Left kidney (tissue), 2 donors: ENCODE results near the gene NFYC. TPM values are rescaled to one million over a fixed set of nuclear protein-coding genes. Genes with fewer than 3 reads are reported as not detected.

Source experiments
- DNase-seq: peaks from one replicate; pipeline ENCODE4 v3.0.0-alpha.2; 2013
- polyA plus RNA-seq: library from polyadenylated mRNA; unstranded; fragments of 120-200 nt; gene quantifications from one replicate; pipeline ENCODE4 v1.2.1, GENCODE V29; 2013; ENCODE audit not compliant: insufficient read length

The NFYC gene
- polyA plus RNA-seq, 1 donor, result 111 TPM

GRCh38 chr1:40758578-40759343 is 67.3 kb downstream of the NFYC start:
- DNase-seq, result no peak

GRCh38 chr1:40760984-40761383 is 69.5 kb downstream of the NFYC start:
- DNase-seq, result no peak

DNA sequence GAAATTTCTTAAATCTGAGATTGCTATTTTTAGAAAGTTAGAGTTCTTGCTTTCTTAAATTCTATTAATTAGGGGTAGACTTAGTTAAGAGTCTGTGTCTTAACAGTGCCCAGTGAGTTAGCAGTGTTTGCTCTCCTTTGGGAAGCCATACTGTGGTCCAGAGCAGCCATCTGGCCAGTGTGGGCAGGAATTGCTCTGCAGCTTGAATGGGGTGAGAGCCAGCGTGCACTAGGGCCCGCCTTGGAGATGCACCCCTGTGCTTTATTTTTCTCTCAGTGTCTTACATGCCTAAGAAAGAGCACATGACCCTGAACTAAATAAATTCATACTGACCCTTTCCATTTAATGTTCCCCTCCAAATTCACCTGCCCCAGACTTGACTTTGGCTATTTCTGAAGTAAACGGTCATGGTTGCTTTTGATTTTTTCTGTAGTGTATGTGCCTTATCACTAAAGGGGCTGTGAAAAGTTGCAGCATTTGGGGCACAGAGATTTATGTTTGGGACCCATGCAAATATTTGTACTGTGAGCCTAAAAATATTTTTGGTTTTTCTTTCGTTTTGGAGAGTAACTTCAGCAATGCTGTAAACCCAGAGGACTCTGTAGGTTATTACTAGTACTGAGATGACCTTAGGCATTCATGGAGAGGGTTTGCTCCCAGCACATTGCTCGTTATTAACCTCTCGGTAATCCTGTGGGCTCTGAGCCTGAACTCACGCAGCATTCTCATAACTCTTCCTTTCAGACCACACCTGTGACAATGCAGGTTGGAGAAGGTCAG is 70.8 kb downstream of the NFYC start:
- no peak for DNase-seq

DNA sequence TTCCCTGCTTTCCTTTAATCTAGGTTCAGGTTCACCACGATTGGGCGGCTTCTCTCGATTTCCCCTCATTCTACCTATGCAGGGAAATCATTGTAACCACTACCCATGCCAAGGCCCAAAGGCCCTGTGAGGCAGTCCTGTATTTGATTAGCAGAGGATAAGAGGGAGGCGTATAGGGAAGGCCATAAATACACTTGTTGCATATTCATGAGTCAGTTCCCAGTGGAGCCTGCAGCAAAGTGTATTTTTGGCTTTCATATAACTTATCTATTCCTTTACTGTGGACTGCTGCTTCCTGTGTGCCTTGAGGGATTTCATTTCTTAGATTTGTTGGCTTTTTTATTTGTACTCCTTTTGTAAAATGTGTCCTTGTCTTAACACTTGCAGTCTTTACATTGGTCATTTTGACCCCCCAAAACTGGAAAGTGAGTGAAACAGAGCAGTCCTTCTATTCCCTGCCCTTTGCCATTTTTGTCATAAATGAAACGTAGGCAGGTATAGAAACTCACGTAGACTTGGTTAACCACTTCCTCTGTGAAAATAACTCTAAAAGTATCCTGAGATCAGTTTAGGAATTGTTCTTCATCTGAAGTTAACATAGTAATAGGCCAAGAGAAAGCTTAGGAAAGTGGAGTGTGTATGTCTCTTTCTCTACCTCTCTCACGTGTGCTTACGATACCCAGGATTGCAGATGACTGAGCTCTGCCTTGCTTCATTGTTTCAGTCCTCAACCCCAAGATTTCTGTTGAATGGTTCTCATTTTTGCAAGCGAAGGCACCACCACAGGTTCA is 72.4 kb downstream of the NFYC start:
- DNase-seq, result no peak

GRCh38 chr1:40764981-40765380 is 73.5 kb downstream of the NFYC start:
- no peak for DNase-seq

DNA sequence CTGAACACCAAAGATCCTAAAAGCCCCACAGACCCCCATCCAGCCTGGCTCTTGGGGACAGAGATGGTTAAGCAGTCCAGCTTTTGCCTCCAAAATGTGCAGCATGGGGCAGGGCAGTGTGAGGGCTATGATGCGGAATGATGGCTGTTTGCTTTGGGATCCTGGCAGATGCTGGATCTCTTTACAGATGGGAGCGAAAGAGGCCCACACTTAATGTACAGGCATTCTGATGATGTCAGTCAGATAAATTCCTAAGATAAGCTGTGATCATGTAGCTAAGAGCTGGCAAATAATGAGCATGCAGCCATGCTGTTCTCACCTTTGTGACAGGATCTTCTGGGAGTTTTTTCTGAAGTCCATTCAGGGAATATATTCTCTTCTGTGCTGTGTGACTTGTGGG is 74.5 kb downstream of the NFYC start:
- DNase-seq, result no peak

DNA sequence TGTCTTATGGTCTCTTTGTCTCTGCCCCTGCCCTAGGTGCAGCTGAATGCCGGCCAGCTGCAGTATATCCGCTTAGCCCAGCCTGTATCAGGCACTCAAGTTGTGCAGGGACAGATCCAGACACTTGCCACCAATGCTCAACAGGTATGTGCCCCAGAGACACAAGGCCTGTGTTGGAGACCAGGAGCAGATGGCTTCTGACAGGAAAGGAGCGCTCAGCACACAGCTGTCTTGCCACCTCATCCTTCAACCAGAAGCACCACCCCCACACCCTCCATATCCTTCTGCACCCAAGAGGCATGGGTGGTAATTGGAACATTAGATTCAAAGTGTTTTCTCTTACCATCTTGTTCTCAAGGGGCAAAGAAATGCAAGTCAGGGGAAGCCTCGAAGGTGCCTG is 75.1 kb downstream of the NFYC start:
- no peak for DNase-seq

DNA sequence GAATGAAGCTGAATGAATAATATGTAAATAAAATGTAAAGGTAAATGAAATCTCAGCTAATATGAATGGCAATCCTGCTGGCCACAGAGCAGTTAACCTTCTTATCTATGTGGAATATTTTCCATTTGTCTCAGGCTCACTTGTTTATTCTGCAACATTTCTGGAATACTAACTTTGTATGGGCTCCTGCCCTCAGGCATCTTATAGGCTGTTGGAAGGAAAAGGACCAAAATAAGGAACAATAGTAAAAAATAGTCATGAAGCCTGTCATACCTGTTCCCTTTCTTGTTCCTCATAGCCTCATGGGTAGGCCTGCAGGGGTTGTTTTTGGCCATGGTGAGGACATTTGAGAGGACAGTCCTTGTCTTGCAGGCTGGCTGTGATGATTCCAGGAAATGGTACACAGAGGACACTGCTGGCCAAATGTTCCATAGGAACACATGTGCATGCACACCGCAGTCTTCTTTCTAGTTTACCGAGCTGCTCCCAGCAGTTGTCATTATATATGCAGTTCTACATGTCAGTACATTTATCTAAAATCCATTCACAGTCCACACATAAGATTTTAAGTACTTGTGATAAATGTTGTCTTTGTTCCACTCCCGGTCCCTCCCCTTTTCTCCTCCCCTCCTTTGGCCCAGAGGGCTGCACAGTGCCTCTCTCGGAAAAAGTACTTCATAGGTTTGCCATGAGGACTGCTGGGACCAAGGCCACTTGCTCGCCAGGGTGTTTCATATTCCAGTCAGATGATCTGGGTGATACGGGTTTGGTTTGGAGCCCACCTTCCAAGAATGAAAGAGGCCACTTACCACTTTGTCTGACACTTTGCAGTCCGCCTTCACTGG is 76.9 kb downstream of the NFYC start:
- DNase-seq, result no peak

DNA sequence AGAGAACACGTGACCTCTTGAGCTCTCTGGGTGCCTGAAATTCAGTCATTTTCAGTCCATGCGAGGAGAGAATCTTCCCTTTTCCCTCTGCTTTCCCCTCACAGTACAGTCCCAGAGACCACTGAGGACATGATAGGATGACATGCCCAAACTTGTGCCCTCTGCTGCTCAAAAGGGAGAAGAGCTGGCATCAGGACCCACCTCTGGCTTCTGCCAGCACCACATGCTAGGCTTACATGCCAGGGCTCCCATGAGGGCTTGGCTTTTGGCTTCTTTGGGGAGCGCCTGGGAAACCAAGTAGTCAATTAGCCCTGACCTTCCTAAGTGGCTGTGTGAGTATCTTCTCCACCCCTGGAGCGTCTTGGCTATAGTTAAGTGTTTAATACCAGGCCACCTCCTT is 78.3 kb downstream of the NFYC start:
- no peak for DNase-seq

GRCh38 chr1:40770296-40771070 is 79.0 kb downstream of the NFYC start:
- DNase-seq, result no peak

DNA sequence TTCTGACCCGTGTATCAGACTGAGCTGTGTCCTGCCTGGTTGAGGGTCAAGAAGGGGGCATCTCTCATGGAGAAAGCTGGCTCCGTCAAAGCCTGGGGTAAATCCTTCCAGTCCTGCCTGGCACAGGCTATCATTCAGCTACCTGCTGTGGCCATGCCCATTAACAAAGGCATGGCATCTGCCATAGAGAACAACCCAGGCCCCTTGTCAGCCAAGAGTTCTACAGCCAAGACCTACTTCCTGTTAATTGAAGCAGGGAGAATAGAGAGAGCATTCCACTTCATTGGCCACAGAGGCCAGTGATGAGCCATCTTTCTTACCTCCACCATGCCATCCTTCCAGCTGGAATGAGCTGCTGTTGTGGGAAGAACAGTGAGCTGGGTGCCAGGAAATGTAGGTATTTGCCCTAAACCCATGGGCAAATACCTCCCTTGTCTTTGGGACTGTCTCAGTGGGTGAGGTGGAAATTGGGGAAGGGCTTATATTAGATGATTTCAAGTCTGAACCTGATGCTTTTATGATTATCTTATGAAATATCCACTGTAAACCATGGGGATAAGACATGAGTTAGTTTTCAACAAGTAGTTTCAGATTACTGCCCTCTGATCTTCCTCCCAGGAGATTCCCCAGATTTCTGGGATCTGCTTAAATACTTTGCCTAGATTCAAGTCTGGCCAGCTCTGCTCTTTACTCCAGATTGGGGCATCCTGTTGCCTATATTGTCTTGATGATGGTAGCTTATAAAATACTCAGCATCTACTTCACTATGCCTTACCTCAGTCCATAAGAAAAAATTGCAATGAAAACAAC is 80.8 kb downstream of the NFYC start:
- DNase-seq, result no peak

- no peak for DNase-seq
Measured at GRCh38 chr1:40773748-40774265, 82.3 kb downstream of the NFYC start.

GRCh38 chr1:40774266-40774998 is 82.9 kb downstream of the NFYC start:
- DNase-seq, result no peak

DNA sequence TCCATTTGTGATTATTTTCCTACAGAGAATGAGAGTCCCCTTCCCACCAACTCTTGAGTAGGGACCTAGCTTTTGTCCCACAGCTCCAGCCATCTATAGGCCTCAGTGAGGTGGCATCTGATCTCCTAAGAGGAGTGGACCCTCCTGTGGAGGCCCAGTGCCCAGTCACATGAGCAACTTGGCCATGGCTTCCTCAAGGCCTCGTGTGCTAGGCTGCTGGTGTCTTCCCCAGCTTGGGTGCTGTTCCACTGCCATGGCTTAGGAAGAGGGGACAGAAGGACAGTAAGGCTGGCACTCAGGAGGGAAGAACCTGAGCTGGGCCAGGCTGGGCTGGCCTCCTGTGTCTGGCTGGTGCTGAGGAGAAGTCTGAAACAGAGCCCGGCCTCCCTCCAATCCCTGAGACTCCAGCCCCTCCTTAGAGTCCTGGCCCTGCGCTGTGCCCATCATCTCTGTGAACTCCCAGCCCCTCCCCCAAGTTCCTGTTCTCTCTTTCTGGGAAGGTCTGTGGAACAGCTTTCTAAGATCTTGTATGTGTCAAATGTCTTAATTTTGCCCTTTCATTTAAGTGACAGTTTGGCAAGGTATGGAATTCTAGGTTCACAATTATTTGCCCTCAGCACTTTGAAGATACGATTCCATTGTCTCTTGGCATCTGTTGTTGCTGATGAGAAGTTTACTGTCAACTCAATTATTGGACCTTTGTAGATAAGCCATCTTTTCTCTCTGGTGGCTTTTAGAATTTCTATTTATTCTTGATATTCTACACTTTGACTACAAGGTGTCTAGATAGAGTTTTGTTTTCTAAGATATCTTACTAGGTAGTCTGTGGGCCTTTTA is 85.0 kb downstream of the NFYC start:
- DNase-seq, result no peak

DNA sequence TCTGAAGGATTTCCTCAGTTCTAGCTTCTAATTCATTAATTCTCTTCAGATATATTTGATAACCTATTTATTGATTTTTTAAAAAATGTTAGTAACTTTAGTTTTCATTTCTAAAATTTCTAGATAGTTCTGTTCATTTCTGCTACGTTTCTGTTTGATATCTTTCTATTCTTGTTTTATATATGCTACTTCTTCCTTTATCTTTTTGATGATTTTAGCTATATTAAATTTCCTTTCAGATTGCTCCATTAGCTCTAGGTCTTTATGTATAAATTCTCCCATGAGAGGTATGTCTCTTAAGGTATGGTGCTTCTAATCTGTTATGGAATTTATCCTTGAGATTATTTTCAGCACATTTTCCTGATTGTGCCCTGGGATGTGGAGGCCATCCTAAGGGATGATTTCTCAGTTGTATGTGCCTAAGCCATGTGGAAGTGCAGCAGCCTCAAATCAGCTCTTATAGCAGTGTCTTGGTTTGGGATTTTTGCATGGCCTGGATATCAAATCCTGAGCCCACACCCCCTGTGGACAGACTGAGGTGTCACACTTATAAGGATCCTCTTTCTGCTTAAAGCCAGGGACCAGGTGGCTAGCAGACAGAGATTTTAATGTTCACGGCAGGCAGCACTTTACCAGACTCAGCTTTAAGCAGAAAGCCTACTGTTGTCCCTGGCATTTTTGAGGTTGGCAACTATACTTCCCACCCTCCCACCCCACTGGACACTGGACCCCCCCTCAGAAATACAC is 85.9 kb downstream of the NFYC start:
- no peak for DNase-seq

GRCh38 chr1:40780678-40781607 is 89.4 kb downstream of the NFYC start:
- no peak for DNase-seq
